Esophagus muscularis mucosa (tissue), 4 donors: ENCODE measurements around the gene ELAPOR1. TPM values are rescaled to one million over a fixed set of nuclear protein-coding genes. Genes with fewer than 3 reads are reported as not detected.

Experiments
- DNase-seq: peaks from one replicate; pipeline ENCODE4 v3.0.0-alpha.2; 2017; ENCODE audit errors: extremely low spot score
- H3K27ac ChIP-seq, 4 donors: fragments of 200-600 bp; sonication (generic); replicated peaks in 1 of 4; 1 replicate in 3 of 4; 2 replicates in 1 of 4; pipeline ENCODE4 v1.5.1; 2016 to 2019; ENCODE audit warnings: mild to moderate bottlenecking in 1 of 4
- H3K27me3 ChIP-seq, 4 donors: fragments of 200-600 bp; sonication (generic); one replicate each; pipeline versions ENCODE4 v1.5.1 to v1.6.0; 2016 to 2019
- H3K36me3 ChIP-seq, 4 donors: fragments of 200-600 bp; sonication (generic); one replicate each; pipeline ENCODE4 v1.5.1; 2016 to 2019
- H3K4me1 ChIP-seq, 4 donors: fragments of 200-600 bp; sonication (generic); one replicate each; pipeline ENCODE4 v1.5.1; 2016 to 2019
- H3K4me3 ChIP-seq, 4 donors: fragments of 200-600 bp; sonication (generic); 1 replicate in 2 of 4; 2 replicates in 2 of 4; pipeline ENCODE4 v1.5.1; 2016 to 2019; ENCODE audit warnings: mild to moderate bottlenecking in 4 of 4, moderate library complexity in 1 of 4
- H3K9me3 ChIP-seq, 4 donors: fragments of 200-600 bp; sonication (generic); 1 replicate in 3 of 4; 2 replicates in 1 of 4; pipeline ENCODE4 v1.5.1; 2016 to 2019
- CTCF ChIP-seq, 3 experiments: fragments of 200-600 bp in 2 of 3; fragments of 450-650 bp in 1 of 3; sonication (generic) in 2 of 3; IDR thresholded peaks; one replicate each; pipeline ENCODE4 v1.5.1; 2017 to 2019; ENCODE audit warnings: antibody characterized with exemption in 3 of 3, mild to moderate bottlenecking in 2 of 3, moderate library complexity in 1 of 3
- EP300 ChIP-seq: sonication (generic); formaldehyde crosslinking; IDR thresholded peaks from one replicate; pipeline ENCODE4 v1.6.1; 2017; ENCODE audit warnings: antibody characterized with exemption
- POLR2A ChIP-seq: fragments of 450-650 bp; IDR thresholded peaks from one replicate; pipeline ENCODE4 v1.6.1; 2017; ENCODE audit warnings: antibody characterized with exemption, moderate library complexity, mild to moderate bottlenecking, low read depth
- POLR2AphosphoS5 ChIP-seq, 2 donors: sonication (generic); formaldehyde crosslinking; IDR thresholded peaks; one replicate each; pipeline ENCODE4 v1.6.1; 2017; ENCODE audit warnings: antibody characterized with exemption in 2 of 2
- WGBS: methylation state at CpG from one replicate; pipeline ENCODE4 v1.1.5; 2018; 5-methylcytosine and 5-hydroxymethylcytosine counted together
- intact Hi-C: fragments of 100-400 bp; cut with DNase I; formaldehyde crosslinking; loops from one replicate; pipeline ENCODE4 v1.15.1; 2023
- total RNA-seq, 4 donors: library from RNA; depleted of rRNA; stranded (reverse); fragments of >200 nt; gene quantifications; one replicate each; pipeline versions ENCODE4 v1.1.0 to v1.2.1, GENCODE V29; 2016

Gene ELAPOR1
- total RNA-seq, 4 donors from 2014 or later: 0.34 to 0.83 (median 0.52) TPM; not detected in 1

GRCh38 chr1:109134423-109134822, 20.5 kb downstream of the ELAPOR1 start:
- H3K9me3 ChIP-seq: no peaks in the 10 kb centered on the region
- intact Hi-C loops: no loop called here
- no peak overlapping the region for H3K4me3 ChIP-seq
- TF ChIP-seq EP300 (no peak), POLR2A (no peak)
- no peaks in the 10 kb centered on the region for H3K27me3 ChIP-seq
- DNase-seq: no peak
- WGBS: 73% methylated on average over 7 of the region's 7 CpGs
- no peak overlapping the region for H3K27ac ChIP-seq
- peaks cover 0 to 6% (median 2%) of the 10 kb centered on the region in 4 donors for H3K4me1 ChIP-seq
- H3K36me3 ChIP-seq: no peaks in the 10 kb centered on the region

GRCh38 chr1:109135940-109136339, 22.0 kb downstream of the ELAPOR1 start:
- Histone ChIP-seq H3K36me3 (no peaks in the 10 kb centered on the region), H3K4me3 (no peak overlapping the region), H3K27ac (no peak overlapping the region), H3K9me3 (no peaks in the 10 kb centered on the region), H3K4me1 (peaks cover 0 to 6% (median 2%) of the 10 kb centered on the region in 4 donors), H3K27me3 (no peaks in the 10 kb centered on the region)
- 90% methylated on average over 3 of the region's 3 CpGs for WGBS
- DNase-seq: no peak
- intact Hi-C loops: no loop called here
- TF ChIP-seq POLR2AphosphoS5 (IDR thresholded peaks at IDR 0.05): no peak
- TF ChIP-seq EP300: no peak
- no peak for TF ChIP-seq POLR2A
- TF ChIP-seq CTCF (IDR thresholded peaks at IDR 0.05): no peak

- WGBS: 90% methylated on average over 6 of the region's 6 CpGs
- Histone ChIP-seq H3K27ac (no peak overlapping the region), H3K4me3 (no peak overlapping the region), H3K27me3 (no peaks in the 10 kb centered on the region), H3K9me3 (no peaks in the 10 kb centered on the region), H3K4me1 (peaks cover 0 to 6% (median 2%) of the 10 kb centered on the region in 4 donors), H3K36me3 (no peaks in the 10 kb centered on the region)
- intact Hi-C loops: no loop called here
- no peak for TF ChIP-seq EP300
- DNase-seq: no peak
These were observed 22.9 kb downstream of the ELAPOR1 start for GRCh38 chr1:109136766-109137165.

GRCh38 chr1:109137958-109138357, 24.0 kb downstream of the ELAPOR1 start:
- no peak overlapping the region for H3K4me3 ChIP-seq
- H3K27ac ChIP-seq: no peak overlapping the region
- H3K4me1 ChIP-seq: peaks cover 0 to 6% (median 2%) of the 10 kb centered on the region in 4 donors
- H3K27me3 ChIP-seq: no peaks in the 10 kb centered on the region
- WGBS: 96% methylated on average over 3 of the region's 3 CpGs
- no peaks in the 10 kb centered on the region for H3K9me3 ChIP-seq
- intact Hi-C loops: no loop called here
- TF ChIP-seq EP300 (no peak), CTCF (IDR thresholded peaks at IDR 0.05) (no peak), POLR2AphosphoS5 (IDR thresholded peaks at IDR 0.05) (no peak), POLR2A (no peak)
- H3K36me3 ChIP-seq: no peaks in the 10 kb centered on the region
- DNase-seq: no peak

GRCh38 chr1:109138358-109138757, 24.4 kb downstream of the ELAPOR1 start:
- Histone ChIP-seq H3K4me3 (no peak overlapping the region), H3K9me3 (no peaks in the 10 kb centered on the region), H3K27me3 (no peaks in the 10 kb centered on the region), H3K27ac (no peak overlapping the region), H3K4me1 (peaks cover 0 to 6% (median 2%) of the 10 kb centered on the region in 4 donors), H3K36me3 (no peaks in the 10 kb centered on the region)
- 93% methylated on average over 3 of the region's 3 CpGs for WGBS
- TF ChIP-seq EP300 (no peak), POLR2AphosphoS5 (IDR thresholded peaks at IDR 0.05) (no peak), CTCF (IDR thresholded peaks at IDR 0.05) (no peak), POLR2A (no peak)
- intact Hi-C loops: no loop called here
- no peak for DNase-seq

GRCh38 chr1:109140392-109140791, 26.5 kb downstream of the ELAPOR1 start:
- H3K4me1 ChIP-seq: no peaks in the 10 kb centered on the region
- no peak overlapping the region for H3K4me3 ChIP-seq
- H3K27me3 ChIP-seq: no peaks in the 10 kb centered on the region
- DNase-seq: no peak
- intact Hi-C loops: no loop called here
- H3K36me3 ChIP-seq: no peaks in the 10 kb centered on the region
- WGBS: 91% methylated on average over 3 of the region's 3 CpGs
- H3K27ac ChIP-seq: no peak overlapping the region
- TF ChIP-seq POLR2A: no peak
- no peak for TF ChIP-seq CTCF (IDR thresholded peaks at IDR 0.05)
- TF ChIP-seq POLR2AphosphoS5 (IDR thresholded peaks at IDR 0.05): no peak
- TF ChIP-seq EP300: no peak
- no peaks in the 10 kb centered on the region for H3K9me3 ChIP-seq
